Measurements from ENCODE around the gene HLA-G.
"Not testable (repeated sequence)": the region's sequence is repeated elsewhere in the genome, so short reads cannot be mapped to it uniquely, and the experiment has no call there.

Gene HLA-G

DNA sequence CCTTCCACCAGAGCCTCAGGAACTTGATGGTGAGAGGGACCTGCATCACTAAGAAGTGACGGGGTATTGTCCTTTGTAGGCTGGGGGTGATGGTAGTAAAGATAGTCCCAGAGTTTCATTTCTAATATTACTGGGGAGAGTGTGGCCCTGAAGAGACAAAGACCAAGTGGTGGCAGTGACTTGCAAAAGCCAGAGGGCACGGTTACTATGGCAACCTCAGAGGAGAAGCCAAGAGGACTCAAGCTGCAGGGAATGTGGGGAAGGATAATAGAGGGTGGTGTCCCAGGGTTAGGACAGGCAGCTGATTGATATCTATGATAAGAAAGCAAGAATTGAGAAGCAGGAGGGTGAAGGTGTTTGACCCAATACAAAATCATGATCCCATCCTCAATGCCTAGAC, 42.5 kb downstream of the HLA-G start:
- no peak for DNase-seq (ENCODE audit: low read depth)

DNA sequence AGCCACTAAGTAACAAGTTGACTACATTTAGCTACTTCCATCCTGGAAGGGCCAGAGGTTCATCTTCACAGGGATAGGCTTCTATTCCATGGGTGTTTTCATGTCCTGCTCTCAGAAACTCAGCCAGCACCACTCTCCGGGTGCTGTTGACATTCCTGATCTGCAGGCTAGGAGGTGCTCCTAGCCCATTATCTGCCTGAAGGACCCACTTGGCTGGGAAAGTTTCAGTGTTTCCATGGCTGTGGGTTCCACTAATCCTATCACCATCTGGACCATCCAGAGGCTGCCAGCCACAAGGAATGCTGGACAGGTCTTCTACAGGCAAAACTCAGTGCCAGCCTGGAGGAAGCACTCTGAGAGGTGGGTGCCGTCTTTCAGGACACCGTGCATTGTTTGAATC, 45.2 kb downstream of the HLA-G start:
- DNase-seq (ENCODE audit: low read depth) = no peak

DNA sequence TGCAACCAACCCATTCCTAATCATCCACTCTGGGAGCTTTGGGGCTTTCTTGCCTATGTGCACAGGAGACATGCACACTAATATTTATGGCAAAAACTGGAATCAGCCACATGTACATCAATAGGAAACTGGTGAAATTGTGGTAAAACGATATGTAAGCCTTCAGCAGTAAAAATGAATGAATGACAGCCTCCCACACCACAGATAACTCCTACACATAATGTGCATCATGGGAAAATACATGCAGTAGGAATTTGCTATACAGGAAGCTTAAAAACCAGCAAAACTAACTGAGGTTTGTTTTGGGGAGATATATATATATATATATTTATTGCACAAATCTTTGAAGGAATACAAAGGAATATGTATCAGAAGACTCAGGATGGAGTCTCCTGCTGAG, 47.6 kb downstream of the HLA-G start:
- DNase-seq (ENCODE audit: low read depth) = no peak

DNA sequence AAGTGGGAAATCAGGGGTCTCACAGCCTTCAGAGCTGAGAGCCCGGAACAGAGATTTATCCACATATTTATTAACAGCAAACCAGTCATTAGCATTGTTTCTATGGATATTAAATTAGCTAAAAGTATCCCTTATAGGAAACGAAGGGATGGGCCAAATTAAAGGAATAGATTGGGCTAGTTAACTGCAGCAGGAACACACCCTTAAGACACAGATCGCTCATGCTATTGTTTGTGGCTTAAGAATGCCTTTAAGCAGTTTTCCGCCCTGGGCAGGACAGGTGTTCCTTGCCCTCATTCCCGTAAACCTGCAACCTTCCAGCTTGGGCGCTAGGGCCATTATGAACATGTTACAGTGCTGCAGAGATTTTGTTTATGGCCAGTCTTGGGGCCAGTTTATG, 48.1 kb downstream of the HLA-G start:
- not testable (repeated sequence) for DNase-seq (ENCODE audit: low read depth)
